Muscle layer of duodenum (tissue), 2 donors: ENCODE data around the gene RALGPS1.
A peak's percentile ranks its signal among the peaks of the same experiment; 100 is the strongest.

ENCODE experiments used
- H3K27ac ChIP-seq: one replicate; pipeline ENCODE4 v1.7.0; 2013; ENCODE audit warnings: mild to moderate bottlenecking, low read length
- H3K27me3 ChIP-seq: one replicate; pipeline ENCODE4 v1.7.0; 2013; ENCODE audit warnings: low read depth, mild to moderate bottlenecking, control low read depth, low read length
- H3K36me3 ChIP-seq, 2 donors: one replicate each; pipeline ENCODE4 v1.7.0; 2013; ENCODE audit warnings: low read length in 2 of 2, control low read depth in 1 of 2, mild to moderate bottlenecking in 1 of 2; ENCODE audit not compliant: insufficient read depth in 2 of 2, control insufficient read depth in 1 of 2
- H3K4me1 ChIP-seq, 2 donors: one replicate each; pipeline ENCODE4 v1.7.0; 2013; ENCODE audit warnings: low read length in 2 of 2, mild to moderate bottlenecking in 2 of 2, control low read depth in 1 of 2, moderate library complexity in 1 of 2; ENCODE audit not compliant: insufficient read depth in 2 of 2, control insufficient read depth in 1 of 2
- H3K4me3 ChIP-seq, 2 donors: one replicate each; pipeline ENCODE4 v1.7.0; 2013; ENCODE audit warnings: low read length in 2 of 2, low read depth in 1 of 2, mild to moderate bottlenecking in 1 of 2
- H3K9me3 ChIP-seq, 2 donors: one replicate each; pipeline ENCODE4 v1.7.0; 2013; ENCODE audit warnings: low read length in 2 of 2, control low read depth in 1 of 2, mild to moderate bottlenecking in 1 of 2; ENCODE audit not compliant: control insufficient read depth in 1 of 2
- donor health status: healthy.

RALGPS1 gene

GRCh38 chr9:126980231-126980630 lies 65.6 kb downstream of the RALGPS1 start:
- Histone ChIP-seq H3K4me3 (no peak overlapping the region), H3K9me3 (peaks cover 4% of the 10 kb centered on the region in 2 donors), H3K36me3 (no peaks in the 10 kb centered on the region), H3K4me1 (peaks cover 7 to 12% of the 10 kb centered on the region in 2 donors), H3K27me3 (no peaks in the 10 kb centered on the region), H3K27ac (no peak overlapping the region)

- H3K36me3 ChIP-seq = no peaks in the 10 kb centered on the region
- no peaks in the 10 kb centered on the region for H3K27me3 ChIP-seq
- H3K4me3 ChIP-seq = no peak overlapping the region
- H3K4me1 ChIP-seq = peaks cover 11 to 16% of the 10 kb centered on the region in 2 donors
- no peak overlapping the region for H3K27ac ChIP-seq
- H3K9me3 ChIP-seq = peaks cover 4% of the 10 kb centered on the region in 2 donors
Measured at GRCh38 chr9:126981218-126981617, 66.6 kb downstream of the RALGPS1 start.

- Histone ChIP-seq H3K36me3 (no peaks in the 10 kb centered on the region), H3K9me3 (peaks cover 4% of the 10 kb centered on the region in 2 donors), H3K4me3 (no peak overlapping the region), H3K4me1 (peaks cover 15 to 24% of the 10 kb centered on the region in 2 donors), H3K27me3 (no peaks in the 10 kb centered on the region), H3K27ac (no peak overlapping the region)
Measured at GRCh38 chr9:126982215-126983002, 67.8 kb downstream of the RALGPS1 start.

GRCh38 chr9:126983767-126984166 lies 69.2 kb downstream of the RALGPS1 start:
- H3K27me3 ChIP-seq = no peaks in the 10 kb centered on the region
- H3K27ac ChIP-seq = no peak overlapping the region
- H3K36me3 ChIP-seq = no peaks in the 10 kb centered on the region
- peaks cover 15 to 24% of the 10 kb centered on the region in 2 donors for H3K4me1 ChIP-seq
- peaks cover 4% of the 10 kb centered on the region in 2 donors for H3K9me3 ChIP-seq
- no peak overlapping the region for H3K4me3 ChIP-seq

- no peaks in the 10 kb centered on the region for H3K27me3 ChIP-seq
- no peak overlapping the region for H3K27ac ChIP-seq
- H3K4me1 ChIP-seq = peaks cover 15 to 34% of the 10 kb centered on the region in 2 donors
- peaks cover 4% of the 10 kb centered on the region in 2 donors for H3K9me3 ChIP-seq
- H3K36me3 ChIP-seq = no peaks in the 10 kb centered on the region
- no peak overlapping the region for H3K4me3 ChIP-seq
Measured at GRCh38 chr9:126984969-126985368, 70.4 kb downstream of the RALGPS1 start.

GRCh38 chr9:126985870-126986498 lies 71.4 kb downstream of the RALGPS1 start:
- H3K4me1 ChIP-seq = peaks cover 15 to 41% of the 10 kb centered on the region in 2 donors
- H3K27ac ChIP-seq = peak overlapping the region; percentile 6
- peaks cover 4% of the 10 kb centered on the region in 2 donors for H3K9me3 ChIP-seq
- no peaks in the 10 kb centered on the region for H3K36me3 ChIP-seq
- no peaks in the 10 kb centered on the region for H3K27me3 ChIP-seq
- no peak overlapping the region for H3K4me3 ChIP-seq

- no peak overlapping the region for H3K27ac ChIP-seq
- no peak overlapping the region for H3K4me3 ChIP-seq
- H3K36me3 ChIP-seq = no peaks in the 10 kb centered on the region
- peaks cover 15 to 42% of the 10 kb centered on the region in 2 donors for H3K4me1 ChIP-seq
- peaks cover 3 to 4% of the 10 kb centered on the region in 2 donors for H3K9me3 ChIP-seq
- no peaks in the 10 kb centered on the region for H3K27me3 ChIP-seq
Measured at GRCh38 chr9:126986506-126986951, 71.9 kb downstream of the RALGPS1 start.

GRCh38 chr9:126988857-126989256 lies 74.3 kb downstream of the RALGPS1 start:
- Histone ChIP-seq H3K4me3 (no peak overlapping the region), H3K36me3 (no peaks in the 10 kb centered on the region), H3K9me3 (peaks cover 6 to 7% of the 10 kb centered on the region in 2 donors), H3K27me3 (no peaks in the 10 kb centered on the region), H3K4me1 (peaks cover 15 to 46% of the 10 kb centered on the region in 2 donors), H3K27ac (no peak overlapping the region)

- Histone ChIP-seq H3K36me3 (no peaks in the 10 kb centered on the region), H3K4me3 (no peak overlapping the region), H3K9me3 (peaks cover 6 to 7% of the 10 kb centered on the region in 2 donors), H3K4me1 (peaks cover 9 to 34% of the 10 kb centered on the region in 2 donors), H3K27me3 (no peaks in the 10 kb centered on the region), H3K27ac (no peak overlapping the region)
Measured at GRCh38 chr9:126989847-126990842, 75.6 kb downstream of the RALGPS1 start.

GRCh38 chr9:126991183-126991582 lies 76.6 kb downstream of the RALGPS1 start:
- H3K36me3 ChIP-seq = no peaks in the 10 kb centered on the region
- H3K4me1 ChIP-seq = peaks cover 4 to 30% of the 10 kb centered on the region in 2 donors
- peak overlapping the region; percentile 27 for H3K27ac ChIP-seq
- H3K27me3 ChIP-seq = no peaks in the 10 kb centered on the region
- no peak overlapping the region for H3K4me3 ChIP-seq
- H3K9me3 ChIP-seq = peaks cover 6 to 7% of the 10 kb centered on the region in 2 donors
